ENCODE results near the gene PHF1.

Gene PHF1

GRCh38 chr6:33418690-33419291 lies 8.0 kb downstream of the PHF1 start:
- DNase-seq = no peak

DNA sequence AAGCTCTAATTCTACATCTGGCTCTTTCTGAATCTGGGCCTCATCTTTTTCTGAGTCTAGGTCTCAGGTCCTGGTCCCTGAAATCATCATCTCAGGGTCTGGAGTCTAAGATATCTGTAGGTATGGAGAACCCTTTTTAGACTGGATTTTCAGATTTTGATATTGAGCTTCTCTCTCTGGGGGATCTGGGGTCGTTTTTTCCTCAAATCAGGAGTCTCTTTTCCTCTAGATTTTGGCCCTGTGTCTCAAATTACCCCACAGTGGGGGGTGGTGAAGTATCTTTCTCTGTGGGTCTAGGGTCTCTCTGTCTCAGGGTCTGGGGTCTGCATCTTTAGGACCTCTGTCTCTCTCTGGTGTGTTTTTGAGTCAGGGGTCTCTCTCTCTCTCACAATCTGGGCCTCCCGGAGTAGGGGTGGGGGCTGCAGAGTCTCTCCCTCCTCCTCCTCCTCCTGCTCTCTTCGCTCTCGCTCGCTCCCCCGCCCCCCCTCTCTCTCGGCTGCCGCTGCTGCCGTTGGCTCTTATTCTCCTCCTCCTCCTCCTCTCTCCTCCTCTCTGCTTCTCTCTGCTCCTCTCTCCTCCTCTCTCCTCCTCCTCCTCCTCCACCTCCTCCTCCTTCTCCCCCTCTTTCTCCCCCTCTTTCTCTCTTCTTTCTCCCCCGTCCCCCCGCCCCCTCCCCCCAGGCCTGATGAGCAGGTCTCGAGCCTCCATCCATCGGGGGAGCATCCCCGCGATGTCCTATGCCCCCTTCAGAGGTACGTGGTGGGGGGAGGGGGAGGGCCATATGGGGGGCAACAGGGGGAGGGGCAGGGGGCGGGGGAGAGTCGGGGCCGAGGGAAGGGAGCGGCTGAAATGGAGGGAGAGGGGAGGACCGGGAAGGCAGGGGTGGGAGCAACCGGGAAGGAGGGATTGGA lies 9.0 kb downstream of the PHF1 start, which contains the start of gene SYNGAP1:
SYNGAP1 (plus strand) TSS at position 486 of the 911 bp plus-strand sequence; CDS start at position 686, 200 bp downstream.
- no peak for DNase-seq

DNA sequence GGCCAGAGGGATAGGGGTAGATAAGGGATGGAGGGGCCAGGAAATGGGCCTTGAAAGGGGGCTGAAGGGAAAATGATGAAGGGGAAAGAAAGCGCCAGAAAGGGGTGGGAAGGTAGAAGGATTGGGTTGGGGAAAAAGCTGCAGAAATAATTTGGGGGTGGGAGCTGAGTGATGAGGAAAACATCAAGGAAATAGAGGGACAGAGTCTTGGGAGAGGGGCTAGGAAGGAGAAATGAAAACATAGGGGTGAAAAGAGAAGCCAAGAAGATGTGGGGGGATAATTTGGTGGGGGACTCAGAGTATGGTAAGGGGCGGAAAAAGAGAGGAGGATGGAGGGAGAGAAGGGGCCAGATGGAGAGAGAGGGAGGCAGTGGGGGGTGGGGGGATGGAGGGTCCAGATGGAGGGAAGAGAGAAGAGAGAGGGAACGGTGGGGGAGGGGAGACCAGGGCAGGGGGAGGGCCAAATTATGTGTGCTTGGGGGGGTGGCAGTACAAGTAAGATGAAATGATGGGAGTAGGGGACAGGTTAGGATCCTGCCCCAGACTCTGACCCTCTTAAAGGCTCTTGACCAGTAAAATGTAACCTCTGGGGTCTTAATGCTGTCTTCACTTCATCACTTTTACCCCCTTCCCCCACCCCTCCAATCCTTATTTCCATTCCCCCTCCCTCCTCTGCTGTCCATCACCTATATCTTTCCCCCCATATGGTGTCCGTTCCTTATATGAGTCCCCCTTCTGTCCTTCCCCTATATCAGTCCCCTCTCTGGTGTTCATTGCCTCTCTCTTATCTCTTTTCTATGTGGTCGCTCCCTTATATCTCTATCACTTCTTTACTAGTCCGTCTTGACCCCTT lies 9.9 kb downstream of the PHF1 start:
- no peak for DNase-seq

DNA sequence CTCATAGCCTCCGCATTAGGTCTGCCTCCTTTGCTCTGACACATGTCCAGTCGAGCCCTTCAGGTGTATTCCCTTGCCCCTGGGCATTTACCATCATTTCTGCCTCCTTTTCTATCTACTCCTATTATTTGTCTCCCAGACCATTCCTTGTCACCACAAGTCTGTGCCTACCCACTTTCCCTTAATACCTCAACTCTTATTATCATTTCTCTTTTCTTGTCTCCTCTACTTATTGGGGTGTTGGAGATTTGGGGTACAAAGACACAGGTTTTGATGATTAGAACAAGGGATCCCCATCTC lies 10.5 kb downstream of the PHF1 start:
- no peak for DNase-seq

- no peak for DNase-seq
These were observed 13.0 kb downstream of the PHF1 start for GRCh38 chr6:33423777-33424176.

DNA sequence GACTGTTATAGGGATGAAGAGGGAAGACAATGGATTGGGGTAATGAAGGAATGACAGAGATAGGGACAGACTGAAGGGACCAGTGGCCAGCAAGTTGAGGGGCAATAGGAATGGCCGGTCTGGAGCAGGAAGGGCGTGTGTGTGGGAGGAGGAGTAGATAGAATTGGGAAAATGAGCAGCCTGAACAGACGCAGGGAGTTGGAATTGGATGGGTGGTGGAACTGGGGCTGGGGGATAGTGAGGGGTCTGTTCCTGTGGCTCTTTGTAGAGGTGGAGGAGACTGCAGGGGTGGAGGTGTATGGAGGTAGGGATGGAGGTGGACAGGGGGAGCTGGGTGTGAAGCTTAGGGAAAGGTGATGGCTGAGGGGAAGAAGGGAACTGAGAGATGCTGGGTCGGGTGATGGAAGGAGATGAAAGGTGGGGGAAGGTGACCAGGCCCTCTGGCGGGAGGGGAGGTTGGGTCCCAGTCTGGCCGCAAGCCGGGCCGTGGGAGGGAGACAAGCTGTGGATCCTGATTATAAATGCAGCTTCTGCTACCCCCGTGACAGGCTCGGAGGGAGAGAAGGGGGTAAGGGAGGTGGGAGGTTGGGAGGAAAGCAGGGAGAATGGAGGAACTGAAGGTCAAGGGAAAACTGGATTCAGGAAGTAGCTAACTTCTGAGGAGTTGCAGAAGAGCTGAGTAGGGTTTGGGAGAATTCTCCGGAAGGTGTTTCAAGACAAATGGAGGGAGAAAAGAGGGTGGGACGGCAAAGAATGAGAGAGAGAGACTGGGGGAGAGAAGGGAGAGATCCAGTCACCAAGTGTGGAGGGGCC lies 14.2 kb downstream of the PHF1 start:
- no peak for DNase-seq

- peak; percentile 68 for DNase-seq
These were observed 15.1 kb downstream of the PHF1 start for GRCh38 chr6:33425668-33426577.

DNA sequence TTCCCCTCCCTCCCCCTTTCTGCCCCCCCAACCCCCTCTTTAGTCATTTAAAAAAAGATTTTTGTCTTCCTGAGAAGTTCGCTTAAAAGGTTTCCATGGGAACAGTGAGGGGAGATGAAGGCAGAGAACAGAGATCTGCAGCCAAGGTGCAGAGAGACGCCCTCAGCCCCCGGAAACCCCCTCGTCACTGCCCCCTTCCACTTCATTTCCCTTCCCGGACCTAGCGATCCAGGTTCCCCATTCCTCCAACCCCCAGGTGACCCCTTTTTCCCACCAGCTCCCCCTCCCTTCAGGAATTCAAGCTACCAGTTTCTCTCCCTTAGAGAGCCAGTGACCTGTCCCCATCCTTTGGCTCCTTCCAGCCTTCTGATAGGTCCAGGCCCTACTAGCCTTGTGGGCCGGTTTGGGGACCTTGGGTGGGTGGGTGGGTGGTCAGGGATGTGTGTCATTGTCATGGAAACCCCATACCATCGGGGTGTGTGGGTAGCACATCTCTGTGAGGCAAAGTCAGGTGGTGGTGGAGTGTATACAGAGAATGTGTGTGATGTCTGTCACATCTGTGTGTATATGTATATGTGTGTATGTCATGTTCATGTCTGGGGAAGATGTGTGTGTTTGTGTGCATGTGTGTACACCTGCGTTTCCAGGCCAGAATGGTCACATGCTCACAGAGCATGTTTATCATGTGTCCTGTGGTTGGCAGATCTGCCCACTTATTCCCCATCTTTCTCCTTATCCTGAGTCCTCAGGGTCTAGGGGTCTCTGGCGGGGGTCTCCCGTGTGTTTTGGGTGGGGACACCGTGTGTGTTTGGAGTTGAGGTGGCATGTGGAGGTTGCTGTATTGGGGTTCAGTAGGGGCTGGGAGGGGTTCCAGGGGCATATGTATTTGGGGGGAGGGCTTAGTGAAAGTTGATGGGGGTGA lies 16.0 kb downstream of the PHF1 start:
- DNase-seq = no peak

GRCh38 chr6:33427585-33428223 lies 16.9 kb downstream of the PHF1 start:
- DNase-seq = no peak

GRCh38 chr6:33428224-33428965 lies 17.6 kb downstream of the PHF1 start:
- peak; percentile 46 for DNase-seq

GRCh38 chr6:33428966-33429749 lies 18.3 kb downstream of the PHF1 start:
- no peak for DNase-seq

DNA sequence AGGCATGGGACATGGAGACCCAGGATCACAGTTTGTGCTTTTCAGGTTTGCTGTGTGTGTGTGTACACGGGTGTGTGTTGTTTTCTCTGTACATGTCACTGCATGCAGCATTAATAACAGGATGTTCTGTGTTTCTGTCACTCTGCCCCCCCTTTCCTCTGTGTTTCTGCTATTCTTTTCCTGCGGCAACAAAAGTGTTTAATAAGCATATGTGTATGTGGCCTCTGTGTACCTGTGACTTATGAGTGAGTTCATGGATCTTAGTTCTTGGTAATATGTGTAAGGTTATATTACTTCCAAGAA lies 18.9 kb downstream of the PHF1 start:
- no peak for DNase-seq

DNA sequence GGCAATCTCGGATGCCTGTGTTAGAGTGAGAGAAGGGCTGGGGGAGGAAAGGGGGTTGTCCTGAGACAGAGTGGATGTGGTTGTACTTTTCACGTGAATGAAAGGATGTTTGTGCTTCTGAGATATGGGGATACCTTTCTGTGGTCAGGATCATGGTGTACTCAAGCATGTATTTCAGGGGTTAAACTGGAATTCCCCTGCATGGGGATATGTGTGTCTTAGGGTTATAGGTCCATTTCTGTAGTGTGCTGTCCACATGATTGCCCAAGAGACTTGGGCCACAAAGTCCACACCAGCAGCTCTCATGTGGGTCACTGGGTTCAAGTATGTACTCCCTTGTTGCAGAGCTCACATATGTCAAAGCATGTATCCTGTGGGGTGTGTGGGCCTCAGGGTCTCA lies 19.5 kb downstream of the PHF1 start:
- DNase-seq = no peak

GRCh38 chr6:33430991-33431879 lies 20.4 kb downstream of the PHF1 start:
- peak; percentile 43 for DNase-seq

DNA sequence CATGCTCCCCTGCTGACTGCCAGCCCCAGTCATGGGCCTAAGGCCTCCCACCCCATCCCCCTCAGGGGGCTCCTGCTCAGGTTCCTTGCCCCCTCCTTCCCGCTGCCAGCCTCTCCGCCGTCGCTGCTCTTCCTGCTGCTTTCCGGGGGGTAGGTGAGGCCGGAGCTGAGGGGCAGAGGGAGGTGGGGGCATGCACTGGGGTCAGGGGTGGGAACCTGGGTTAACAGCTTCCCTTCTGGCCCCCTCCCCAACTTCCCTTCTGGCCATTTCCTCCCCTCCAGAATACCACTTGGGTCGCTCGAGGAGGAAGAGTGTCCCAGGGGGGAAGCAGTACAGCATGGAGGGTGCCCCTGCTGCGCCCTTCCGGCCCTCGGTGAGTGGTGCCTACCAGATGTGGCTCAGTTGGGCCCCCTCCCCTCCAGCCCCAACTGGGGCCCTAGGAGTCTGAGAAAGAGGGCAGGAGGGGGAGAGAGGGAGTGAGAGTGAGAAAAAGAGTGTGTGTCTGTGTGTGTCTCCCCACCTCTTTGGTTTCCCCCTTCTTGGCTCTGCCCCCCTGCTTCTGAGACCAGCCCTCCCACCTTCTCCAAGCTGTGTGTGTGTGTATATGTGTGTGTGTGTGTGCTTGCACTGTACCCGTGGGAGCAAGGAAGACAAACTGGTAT lies 21.2 kb downstream of the PHF1 start:
- DNase-seq = peak; percentile 58

GRCh38 chr6:33432546-33432945 lies 21.7 kb downstream of the PHF1 start:
- DNase-seq = no peak

GRCh38 chr6:33433001-33433543 lies 22.3 kb downstream of the PHF1 start:
- no peak for DNase-seq

Data from GF-D8 (cell line).